ENCODE measurements around the gene DNMT3A.

- no peak for TF ChIP-seq CTCF (conservative IDR thresholded peaks at IDR 0.05; ENCODE audit: low read length)
- TF ChIP-seq EZH2phosphoT487 (IDR thresholded peaks at IDR 0.05; ENCODE audit: borderline replicate concordance) = no peak
Observed at GRCh38 chr2:25245141-25245540, 96.6 kb downstream of the DNMT3A start.

Measured in Loucy (cell line).